Measurements from ENCODE around the gene CRLF2. TPM values are rescaled to one million over a fixed set of nuclear protein-coding genes. Genes with fewer than 3 reads are reported as not detected.

The CRLF2 gene
- total and polyA plus RNA-seq, 2 of the 8 experiments (the other 6 are each of a cell fraction or from before 2014, with no cell fraction given) = 0.06 TPM; not detected in 1

DNA sequence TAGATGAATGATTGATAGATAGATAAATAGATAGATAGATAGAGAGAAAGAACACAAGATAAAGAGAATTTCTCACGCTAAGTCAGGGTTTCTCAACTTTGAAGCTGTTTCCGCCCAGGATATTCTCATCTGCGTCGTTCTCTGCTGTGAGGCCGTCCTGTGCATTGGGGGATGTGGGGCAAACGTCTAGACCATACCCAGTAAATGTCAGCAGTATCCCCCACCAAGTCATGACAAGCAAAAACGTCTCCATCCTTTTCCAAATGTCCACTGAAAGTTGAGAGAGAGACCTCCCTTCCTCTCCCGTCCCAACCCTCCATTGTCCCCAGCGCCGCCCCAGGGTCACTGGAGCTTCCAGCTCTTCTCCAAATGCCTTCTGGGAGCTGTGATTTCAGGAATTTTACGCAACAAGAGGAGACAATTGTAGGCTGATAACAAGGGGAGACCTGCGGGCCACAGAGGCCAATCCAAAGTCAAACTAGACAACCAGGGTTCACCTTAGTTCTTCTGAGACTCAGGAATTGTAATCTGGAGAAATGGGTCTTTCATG is 8.9 kb upstream of the CRLF2 start (continued):
- TF ChIP-seq KDM4A (IDR thresholded peaks at IDR 0.05; ENCODE audit: low read depth, low read length, severe bottlenecking) (no peak), GTF2F1 (IDR thresholded peaks at IDR 0.05; ENCODE audit: borderline replicate concordance, low read depth, low read length) (no peak), SAP30 (IDR thresholded peaks at IDR 0.05; ENCODE audit: insufficient read depth, insufficient replicate concordance, low read length) (no peak)
